ENCODE results near the gene NACA.

NACA gene

DNA sequence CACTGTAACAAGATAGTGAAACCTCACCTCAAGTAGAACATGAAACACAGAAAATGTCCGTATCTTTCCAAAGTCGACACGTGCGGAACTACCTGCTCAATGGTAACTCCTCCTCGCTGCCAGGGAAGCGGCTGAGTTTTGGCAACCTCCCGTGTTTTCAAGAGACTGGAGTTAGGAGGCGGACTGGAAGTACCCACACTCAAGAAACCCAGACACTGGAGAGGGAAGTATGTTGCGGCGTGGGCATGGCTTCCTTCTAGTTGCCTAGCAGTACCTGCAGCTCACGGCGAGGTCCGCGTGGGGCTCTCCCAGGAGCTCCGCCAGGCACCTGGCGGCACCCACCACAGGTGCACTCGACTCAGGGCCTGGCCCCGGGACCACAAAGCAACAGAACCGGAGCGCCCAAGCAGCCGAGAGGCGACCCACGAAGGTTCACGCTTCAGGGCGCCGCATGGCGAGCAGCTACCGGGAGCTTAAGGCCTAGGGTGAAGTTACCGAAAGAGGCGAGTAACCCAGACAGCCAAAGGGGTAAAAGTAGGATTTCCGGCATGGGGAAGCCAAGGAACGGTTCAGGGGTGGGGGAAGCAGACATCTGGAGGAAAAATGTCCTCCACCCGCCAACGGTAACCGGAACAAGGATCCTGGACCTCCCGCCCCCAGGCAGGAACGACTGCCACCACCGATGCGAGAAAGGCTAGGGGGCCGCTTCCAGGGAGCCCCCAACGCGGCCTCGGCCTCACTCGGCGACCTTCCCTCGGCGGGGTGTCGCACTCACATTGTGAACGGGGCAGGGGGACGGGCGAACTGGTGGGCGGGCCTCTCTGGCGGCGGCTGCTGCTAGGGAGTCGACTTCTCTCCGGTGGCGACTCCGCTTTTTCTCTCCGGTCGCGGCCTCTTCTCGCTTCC lies 37.6 kb downstream of the NACA start:
- TF ChIP-seq, protein P1, sequence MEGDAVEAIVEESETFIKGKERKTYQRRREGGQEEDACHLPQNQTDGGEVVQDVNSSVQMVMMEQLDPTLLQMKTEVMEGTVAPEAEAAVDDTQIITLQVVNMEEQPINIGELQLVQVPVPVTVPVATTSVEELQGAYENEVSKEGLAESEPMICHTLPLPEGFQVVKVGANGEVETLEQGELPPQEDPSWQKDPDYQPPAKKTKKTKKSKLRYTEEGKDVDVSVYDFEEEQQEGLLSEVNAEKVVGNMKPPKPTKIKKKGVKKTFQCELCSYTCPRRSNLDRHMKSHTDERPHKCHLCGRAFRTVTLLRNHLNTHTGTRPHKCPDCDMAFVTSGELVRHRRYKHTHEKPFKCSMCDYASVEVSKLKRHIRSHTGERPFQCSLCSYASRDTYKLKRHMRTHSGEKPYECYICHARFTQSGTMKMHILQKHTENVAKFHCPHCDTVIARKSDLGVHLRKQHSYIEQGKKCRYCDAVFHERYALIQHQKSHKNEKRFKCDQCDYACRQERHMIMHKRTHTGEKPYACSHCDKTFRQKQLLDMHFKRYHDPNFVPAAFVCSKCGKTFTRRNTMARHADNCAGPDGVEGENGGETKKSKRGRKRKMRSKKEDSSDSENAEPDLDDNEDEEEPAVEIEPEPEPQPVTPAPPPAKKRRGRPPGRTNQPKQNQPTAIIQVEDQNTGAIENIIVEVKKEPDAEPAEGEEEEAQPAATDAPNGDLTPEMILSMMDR (IDR thresholded peaks at IDR 0.05; ENCODE audit: low read depth, low read length): no peak

DNA sequence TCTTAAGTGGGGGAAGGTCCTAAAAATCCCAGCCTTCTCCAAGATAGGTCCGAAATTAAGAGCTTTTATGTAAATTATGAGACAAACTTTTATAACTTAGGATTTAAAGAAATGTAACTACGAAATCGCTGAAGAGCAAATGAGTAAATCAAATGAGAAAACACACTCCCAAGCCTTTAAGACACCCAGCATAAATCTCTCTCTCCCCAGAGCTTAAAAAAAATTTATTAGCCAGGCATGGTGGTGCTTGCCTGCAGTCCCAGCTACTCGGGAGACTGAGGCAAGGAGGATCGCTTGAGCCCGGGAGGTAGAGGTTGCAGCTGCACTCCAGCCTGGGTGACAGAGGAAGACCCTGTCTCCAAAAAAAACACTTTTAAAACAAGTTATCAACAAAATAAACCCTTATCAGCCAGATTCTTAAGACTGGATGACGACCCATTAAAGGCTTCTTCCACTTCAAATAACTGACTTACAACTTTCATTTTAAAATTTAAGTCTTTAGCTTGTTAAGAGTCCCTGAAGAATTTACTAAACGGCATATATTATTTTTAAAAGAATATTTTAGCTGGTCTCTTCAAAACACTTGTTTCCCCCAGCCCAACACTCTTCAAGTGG lies 40.2 kb downstream of the NACA start:
- Histone ChIP-seq H3K4me1 (no peaks in the 10 kb centered on the region; the same call in 1 of the 2 replicates), H3K9me3 (no peaks in the 10 kb centered on the region), H3K36me3 (peaks cover 43% of the 10 kb centered on the region), H3K4me3 (ENCODE audit: low read depth, low read length) (peak overlapping the region; percentile 100), H3K27me3 (no peaks in the 10 kb centered on the region)
- DNase-seq: no peak
- TF ChIP-seq, protein P1 (IDR thresholded peaks at IDR 0.05; ENCODE audit: low read depth, low read length): no peak

More for the DNA sequence above, 37.6 kb downstream of the NACA start:
- Histone ChIP-seq H3K9me3 (no peaks in the 10 kb centered on the region), H3K36me3 (peaks cover 25% of the 10 kb centered on the region), H3K4me1 (no peaks in the 10 kb centered on the region; the same call in 1 of the 2 replicates), H3K27me3 (no peaks in the 10 kb centered on the region), H3K4me3 (ENCODE audit: low read depth, low read length) (peak overlapping the region; percentile 100)
- DNase-seq: peak; percentile 28

DNA sequence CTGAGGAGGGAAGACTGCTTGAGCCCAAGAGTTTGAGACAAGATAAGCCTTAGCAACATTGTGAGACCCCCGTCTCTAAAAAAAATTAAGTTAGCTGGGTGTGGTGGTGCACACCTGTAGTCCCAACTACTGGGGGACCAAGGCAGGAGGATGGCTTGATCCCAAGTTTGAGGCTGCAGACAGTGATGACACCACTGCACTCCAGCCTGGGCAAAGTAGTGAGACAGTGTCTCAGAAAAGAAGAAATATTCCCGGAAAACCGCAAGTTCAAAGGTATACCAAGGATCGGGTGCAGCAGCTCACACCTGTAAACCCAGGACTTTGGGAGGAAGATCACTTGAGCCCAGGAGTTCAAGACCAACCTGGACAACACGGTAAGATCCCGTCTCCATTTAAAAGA lies 42.8 kb downstream of the NACA start:
- no peak for DNase-seq
- Histone ChIP-seq H3K4me3 (ENCODE audit: low read depth, low read length) (no peak overlapping the region), H3K9me3 (no peaks in the 10 kb centered on the region), H3K36me3 (peaks cover 63% of the 10 kb centered on the region), H3K27me3 (no peaks in the 10 kb centered on the region), H3K4me1 (no peaks in the 10 kb centered on the region; the same call in 1 of the 2 replicates)
- TF ChIP-seq, protein P1 (IDR thresholded peaks at IDR 0.05; ENCODE audit: low read depth, low read length): no peak

DNA sequence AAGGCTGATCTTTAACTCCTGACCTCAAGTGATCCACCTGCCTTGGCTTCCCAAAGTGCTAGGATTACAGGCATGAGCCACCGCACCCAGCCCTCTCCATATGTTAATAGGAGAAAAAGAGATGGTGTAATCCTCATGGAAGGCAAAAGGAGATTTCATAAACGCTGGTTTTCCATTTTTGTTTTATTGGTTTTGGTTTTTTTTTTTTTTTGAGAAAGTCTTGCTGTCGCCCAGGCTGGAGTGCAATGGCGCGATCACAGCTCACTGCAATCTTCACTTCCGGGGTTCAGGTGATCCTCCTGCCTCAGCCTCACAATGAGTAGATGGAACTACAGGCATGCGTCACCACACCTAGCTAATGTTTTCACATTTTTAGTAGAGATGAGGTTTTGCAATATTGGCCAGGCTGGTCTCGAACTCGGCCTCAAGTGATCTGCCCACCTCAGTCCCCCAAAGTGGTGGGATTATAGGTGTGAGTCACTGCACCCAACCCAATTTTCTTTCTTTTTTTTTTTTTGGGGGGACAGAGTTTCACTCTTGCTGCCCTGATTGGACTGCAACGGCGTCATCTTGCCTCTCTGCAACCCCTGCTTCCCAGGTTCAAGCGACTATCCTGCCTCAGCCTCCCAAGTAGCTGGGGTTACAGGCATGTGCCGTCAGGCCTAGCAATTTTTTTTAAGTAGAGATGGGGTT lies 45.1 kb downstream of the NACA start:
- Histone ChIP-seq H3K9me3 (no peaks in the 10 kb centered on the region), H3K4me3 (ENCODE audit: low read depth, low read length) (no peak overlapping the region), H3K4me1 (no peaks in the 10 kb centered on the region; the same call in 1 of the 2 replicates), H3K27me3 (no peaks in the 10 kb centered on the region), H3K36me3 (peaks cover 63% of the 10 kb centered on the region)
- TF ChIP-seq, protein P1 (IDR thresholded peaks at IDR 0.05; ENCODE audit: low read depth, low read length): no peak
- DNase-seq: no peak

DNA sequence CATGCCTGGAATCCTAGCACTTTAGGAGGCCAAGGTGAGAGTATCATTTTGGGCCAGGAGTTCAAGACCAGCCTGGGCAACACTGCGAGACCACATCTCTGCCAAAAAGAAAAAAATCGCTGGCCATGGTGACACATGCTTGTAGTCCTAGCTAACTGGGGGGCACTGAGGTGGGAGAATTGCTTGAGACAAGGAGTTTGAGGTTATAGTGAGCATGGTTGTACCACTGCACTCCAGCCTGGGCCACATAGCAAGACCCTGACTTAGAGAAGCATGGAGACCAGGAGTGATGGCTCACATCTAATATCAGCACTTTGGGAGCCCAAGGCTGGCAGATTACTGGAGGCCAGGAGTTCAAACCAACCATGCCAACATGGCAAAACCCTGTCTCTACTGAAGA lies 46.2 kb downstream of the NACA start:
- Histone ChIP-seq H3K27me3 (no peaks in the 10 kb centered on the region), H3K4me1 (no peaks in the 10 kb centered on the region), H3K4me3 (ENCODE audit: low read depth, low read length) (no peak overlapping the region), H3K36me3 (peaks cover 59% of the 10 kb centered on the region), H3K9me3 (no peaks in the 10 kb centered on the region)
- DNase-seq: no peak
- TF ChIP-seq, protein P1 (IDR thresholded peaks at IDR 0.05; ENCODE audit: low read depth, low read length): no peak
